ENCODE measurements around the gene DDT.

Gene DDT

GRCh38 chr22:24006914-24007214 lies 32.6 kb upstream of the DDT start:
- Histone ChIP-seq H4K20me1 (ENCODE audit: insufficient read depth, low read length) (no peaks in the 10 kb centered on the region), H3K9me2 (ENCODE audit: low read depth, low read length) (no peaks in the 10 kb centered on the region), H3K4me3 (ENCODE audit: low read depth, low read length, poor library complexity, severe bottlenecking) (no peak overlapping the region), H3K4me1 (ENCODE audit: insufficient read depth, low read length, severe bottlenecking) (peaks cover 2% of the 10 kb centered on the region), H3K79me2 (ENCODE audit: insufficient read depth, low read length) (peaks cover 3% of the 10 kb centered on the region), H3K4me2 (ENCODE audit: low read length) (no peak overlapping the region), H3K27me3 (ENCODE audit: insufficient read depth, low read length) (no peaks in the 10 kb centered on the region; the same call in 1 of the 2 replicates), H3K9ac (ENCODE audit: low read length) (no peak overlapping the region), H3K27ac (ENCODE audit: low read depth, low read length, poor library complexity, severe bottlenecking) (no peak overlapping the region), H3F3A (ENCODE audit: insufficient read depth, low read length) (no peaks in the 10 kb centered on the region), H2AFZ (ENCODE audit: low read length) (no peak overlapping the region), H3K36me3 (ENCODE audit: insufficient read depth, low read length) (no peaks in the 10 kb centered on the region; the same call in 1 of the 2 replicates), H3K9me3 (ENCODE audit: low read length) (peaks cover 6% of the 10 kb centered on the region; the same call in 1 of the 2 replicates)
- no peak for TF ChIP-seq EZH2 (IDR thresholded peaks at IDR 0.05; ENCODE audit: borderline replicate concordance, low read length)
- TF ChIP-seq, protein P1, sequence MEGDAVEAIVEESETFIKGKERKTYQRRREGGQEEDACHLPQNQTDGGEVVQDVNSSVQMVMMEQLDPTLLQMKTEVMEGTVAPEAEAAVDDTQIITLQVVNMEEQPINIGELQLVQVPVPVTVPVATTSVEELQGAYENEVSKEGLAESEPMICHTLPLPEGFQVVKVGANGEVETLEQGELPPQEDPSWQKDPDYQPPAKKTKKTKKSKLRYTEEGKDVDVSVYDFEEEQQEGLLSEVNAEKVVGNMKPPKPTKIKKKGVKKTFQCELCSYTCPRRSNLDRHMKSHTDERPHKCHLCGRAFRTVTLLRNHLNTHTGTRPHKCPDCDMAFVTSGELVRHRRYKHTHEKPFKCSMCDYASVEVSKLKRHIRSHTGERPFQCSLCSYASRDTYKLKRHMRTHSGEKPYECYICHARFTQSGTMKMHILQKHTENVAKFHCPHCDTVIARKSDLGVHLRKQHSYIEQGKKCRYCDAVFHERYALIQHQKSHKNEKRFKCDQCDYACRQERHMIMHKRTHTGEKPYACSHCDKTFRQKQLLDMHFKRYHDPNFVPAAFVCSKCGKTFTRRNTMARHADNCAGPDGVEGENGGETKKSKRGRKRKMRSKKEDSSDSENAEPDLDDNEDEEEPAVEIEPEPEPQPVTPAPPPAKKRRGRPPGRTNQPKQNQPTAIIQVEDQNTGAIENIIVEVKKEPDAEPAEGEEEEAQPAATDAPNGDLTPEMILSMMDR (IDR thresholded peaks at IDR 0.05; ENCODE audit: low read length), result no peak

GRCh38 chr22:24006207-24006913 lies 32.1 kb upstream of the DDT start:
- Histone ChIP-seq H3K36me3 (ENCODE audit: insufficient read depth, low read length) (no peaks in the 10 kb centered on the region; the same call in 1 of the 2 replicates), H3K79me2 (ENCODE audit: insufficient read depth, low read length) (no peaks in the 10 kb centered on the region), H3K9ac (ENCODE audit: low read length) (no peak overlapping the region), H3F3A (ENCODE audit: insufficient read depth, low read length) (no peaks in the 10 kb centered on the region), H3K9me2 (ENCODE audit: low read depth, low read length) (no peaks in the 10 kb centered on the region), H3K27ac (ENCODE audit: low read depth, low read length, poor library complexity, severe bottlenecking) (no peak overlapping the region), H3K4me3 (ENCODE audit: low read depth, low read length, poor library complexity, severe bottlenecking) (no peak overlapping the region), H3K4me2 (ENCODE audit: low read length) (no peak overlapping the region), H3K4me1 (ENCODE audit: insufficient read depth, low read length, severe bottlenecking) (no peaks in the 10 kb centered on the region), H4K20me1 (ENCODE audit: insufficient read depth, low read length) (no peaks in the 10 kb centered on the region), H3K27me3 (ENCODE audit: insufficient read depth, low read length) (no peaks in the 10 kb centered on the region; the same call in 1 of the 2 replicates), H3K9me3 (ENCODE audit: low read length) (peaks cover 6% of the 10 kb centered on the region; the same call in 1 of the 2 replicates), H2AFZ (ENCODE audit: low read length) (no peak overlapping the region)
- TF ChIP-seq, protein P1 (IDR thresholded peaks at IDR 0.05; ENCODE audit: low read length), result no peak
- TF ChIP-seq EZH2 (IDR thresholded peaks at IDR 0.05; ENCODE audit: borderline replicate concordance, low read length), result no peak

GRCh38 chr22:24005201-24005600 lies 31.0 kb upstream of the DDT start, which contains the start of gene GSTT4:
Gene GSTT4, minus strand, starts transcription at chr22:24005453. Its CDS starts 97 bp downstream, at chr22:24005356.
- Histone ChIP-seq H3K36me3 (ENCODE audit: insufficient read depth, low read length) (no peaks in the 10 kb centered on the region; the same call in 1 of the 2 replicates), H3K4me2 (ENCODE audit: low read length) (no peak within 1 kb of the TSS), H3K9me3 (ENCODE audit: low read length) (peaks cover 6% of the 10 kb centered on the region; the same call in 1 of the 2 replicates), H3K27me3 (ENCODE audit: insufficient read depth, low read length) (no peaks in the 10 kb centered on the region; the same call in 1 of the 2 replicates), H3K9ac (ENCODE audit: low read length) (no peak within 1 kb of the TSS), H3K79me2 (ENCODE audit: insufficient read depth, low read length) (no peaks in the 10 kb centered on the region), H3K9me2 (ENCODE audit: low read depth, low read length) (no peaks in the 10 kb centered on the region), H3K27ac (ENCODE audit: low read depth, low read length, poor library complexity, severe bottlenecking) (no peak within 1 kb of the TSS), H3F3A (ENCODE audit: insufficient read depth, low read length) (no peaks in the 10 kb centered on the region), H2AFZ (ENCODE audit: low read length) (no peak within 1 kb of the TSS), H3K4me1 (ENCODE audit: insufficient read depth, low read length, severe bottlenecking) (no peaks in the 10 kb centered on the region), H3K4me3 (ENCODE audit: low read depth, low read length, poor library complexity, severe bottlenecking) (no peak within 1 kb of the TSS), H4K20me1 (ENCODE audit: insufficient read depth, low read length) (no peaks in the 10 kb centered on the region)
- no peak for TF ChIP-seq EZH2 (IDR thresholded peaks at IDR 0.05; ENCODE audit: borderline replicate concordance, low read length)
- TF ChIP-seq, protein P1 (IDR thresholded peaks at IDR 0.05; ENCODE audit: low read length), result no peak

Data from OCI-LY1 (cell line).